A549 (cell line): ENCODE measurements around the gene FRMD8.

ENCODE experiments used
- CHD2 ChIP-seq: fragments of 150-350 bp; IDR thresholded peaks from 2 replicates; pipeline ENCODE4 v1.6.1; 2014; ENCODE audit warnings: low read length; ENCODE audit not compliant: partially characterized antibody
- EP300 ChIP-seq, 2 experiments: fragments of >200 bp; sonication (Bioruptor Twin); formaldehyde crosslinking; IDR thresholded peaks; 2 replicates in 1 of 2; 3 replicates in 1 of 2; pipeline ENCODE4 v1.6.1; 2016 to 2017
- KDM1A ChIP-seq: fragments of 200-600 bp; sonication (generic); IDR thresholded peaks from 2 replicates; pipeline ENCODE4 v1.6.1; 2016; ENCODE audit warnings: low read depth, mild to moderate bottlenecking
- POLR2A ChIP-seq: IDR thresholded peaks from 2 replicates; pipeline ENCODE4 v1.6.1; 2012; ENCODE audit warnings: mild to moderate bottlenecking, low read length
- ZNF302 ChIP-seq: fragments of 250-450 bp; sonication (Bioruptor Pico); IDR thresholded peaks from 2 replicates; pipeline ENCODE4 v1.9.0; 2021; ENCODE audit warnings: inconsistent platforms, mild to moderate bottlenecking, moderate library complexity
- TF ChIP-seq, protein P1 (sequence below): fragments of >200 bp; sonication (Bioruptor Twin); formaldehyde crosslinking; IDR thresholded peaks from 3 replicates; pipeline ENCODE4 v1.5.1; 2016
- TF ChIP-seq, protein P2 (sequence below): fragments of 200-600 bp; sonication (generic); IDR thresholded peaks from 2 replicates; pipeline ENCODE4 v1.6.1; 2016; ENCODE audit warnings: antibody characterized with exemption, mild to moderate bottlenecking, moderate library complexity

DNA sequence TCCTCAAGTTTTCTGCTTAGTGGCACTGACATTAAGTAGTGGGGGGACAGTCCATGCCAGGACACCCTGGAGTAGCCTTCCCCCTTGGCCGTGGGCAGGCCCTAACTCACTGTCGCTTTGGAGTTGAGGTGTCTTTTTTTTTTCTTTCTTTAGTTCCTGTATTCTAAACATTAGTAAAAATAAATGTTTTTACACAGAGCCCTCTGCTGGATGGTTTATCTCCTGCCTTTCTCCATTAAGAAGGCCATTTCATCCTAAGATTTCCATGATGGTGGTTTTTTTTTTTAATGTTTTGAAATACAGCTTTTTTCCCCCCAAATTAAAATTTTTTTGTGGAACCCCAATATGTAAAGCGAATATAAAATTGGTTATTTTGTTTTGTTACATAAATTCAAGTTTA is 33.7 kb upstream of the FRMD8 start:
- TF ChIP-seq, protein P1, sequence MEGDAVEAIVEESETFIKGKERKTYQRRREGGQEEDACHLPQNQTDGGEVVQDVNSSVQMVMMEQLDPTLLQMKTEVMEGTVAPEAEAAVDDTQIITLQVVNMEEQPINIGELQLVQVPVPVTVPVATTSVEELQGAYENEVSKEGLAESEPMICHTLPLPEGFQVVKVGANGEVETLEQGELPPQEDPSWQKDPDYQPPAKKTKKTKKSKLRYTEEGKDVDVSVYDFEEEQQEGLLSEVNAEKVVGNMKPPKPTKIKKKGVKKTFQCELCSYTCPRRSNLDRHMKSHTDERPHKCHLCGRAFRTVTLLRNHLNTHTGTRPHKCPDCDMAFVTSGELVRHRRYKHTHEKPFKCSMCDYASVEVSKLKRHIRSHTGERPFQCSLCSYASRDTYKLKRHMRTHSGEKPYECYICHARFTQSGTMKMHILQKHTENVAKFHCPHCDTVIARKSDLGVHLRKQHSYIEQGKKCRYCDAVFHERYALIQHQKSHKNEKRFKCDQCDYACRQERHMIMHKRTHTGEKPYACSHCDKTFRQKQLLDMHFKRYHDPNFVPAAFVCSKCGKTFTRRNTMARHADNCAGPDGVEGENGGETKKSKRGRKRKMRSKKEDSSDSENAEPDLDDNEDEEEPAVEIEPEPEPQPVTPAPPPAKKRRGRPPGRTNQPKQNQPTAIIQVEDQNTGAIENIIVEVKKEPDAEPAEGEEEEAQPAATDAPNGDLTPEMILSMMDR: peak; percentile 52
- TF ChIP-seq, protein P2, sequence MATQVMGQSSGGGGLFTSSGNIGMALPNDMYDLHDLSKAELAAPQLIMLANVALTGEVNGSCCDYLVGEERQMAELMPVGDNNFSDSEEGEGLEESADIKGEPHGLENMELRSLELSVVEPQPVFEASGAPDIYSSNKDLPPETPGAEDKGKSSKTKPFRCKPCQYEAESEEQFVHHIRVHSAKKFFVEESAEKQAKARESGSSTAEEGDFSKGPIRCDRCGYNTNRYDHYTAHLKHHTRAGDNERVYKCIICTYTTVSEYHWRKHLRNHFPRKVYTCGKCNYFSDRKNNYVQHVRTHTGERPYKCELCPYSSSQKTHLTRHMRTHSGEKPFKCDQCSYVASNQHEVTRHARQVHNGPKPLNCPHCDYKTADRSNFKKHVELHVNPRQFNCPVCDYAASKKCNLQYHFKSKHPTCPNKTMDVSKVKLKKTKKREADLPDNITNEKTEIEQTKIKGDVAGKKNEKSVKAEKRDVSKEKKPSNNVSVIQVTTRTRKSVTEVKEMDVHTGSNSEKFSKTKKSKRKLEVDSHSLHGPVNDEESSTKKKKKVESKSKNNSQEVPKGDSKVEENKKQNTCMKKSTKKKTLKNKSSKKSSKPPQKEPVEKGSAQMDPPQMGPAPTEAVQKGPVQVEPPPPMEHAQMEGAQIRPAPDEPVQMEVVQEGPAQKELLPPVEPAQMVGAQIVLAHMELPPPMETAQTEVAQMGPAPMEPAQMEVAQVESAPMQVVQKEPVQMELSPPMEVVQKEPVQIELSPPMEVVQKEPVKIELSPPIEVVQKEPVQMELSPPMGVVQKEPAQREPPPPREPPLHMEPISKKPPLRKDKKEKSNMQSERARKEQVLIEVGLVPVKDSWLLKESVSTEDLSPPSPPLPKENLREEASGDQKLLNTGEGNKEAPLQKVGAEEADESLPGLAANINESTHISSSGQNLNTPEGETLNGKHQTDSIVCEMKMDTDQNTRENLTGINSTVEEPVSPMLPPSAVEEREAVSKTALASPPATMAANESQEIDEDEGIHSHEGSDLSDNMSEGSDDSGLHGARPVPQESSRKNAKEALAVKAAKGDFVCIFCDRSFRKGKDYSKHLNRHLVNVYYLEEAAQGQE: no peak
- no peak for TF ChIP-seq POLR2A
- no peak for TF ChIP-seq KDM1A
- TF ChIP-seq EP300 (IDR thresholded peaks at IDR 0.05): no peak
- TF ChIP-seq CHD2: no peak
- TF ChIP-seq ZNF302: no peak
